Measurements from ENCODE around the gene MORN5. TPM values are rescaled to one million over a fixed set of nuclear protein-coding genes. Genes with fewer than 3 reads are reported as not detected.

Gene MORN5
- total and polyA plus RNA-seq, 9 of the 15 experiments (the other 6 are each of a cell fraction or from before 2014, with no cell fraction given): not detected

GRCh38 chr9:122164286-122164685, 4.6 kb downstream of the MORN5 start:
- ATAC-seq (no peak), DNase-seq (ENCODE audit: extremely low read depth in 1 of 4, low spot score in 3 of 4) (no peak), FAIRE-seq (no peak)
- H3K4me1 ChIP-seq (replicated peaks in 1 of 2; ENCODE audit: control insufficient read depth in 2 of 2, insufficient read depth in 2 of 2, low read length in 2 of 2): peaks cover 3 to 6% of the 10 kb centered on the region in 2 experiments; a peak in 3 of 5 replicates
- no peaks in the 10 kb centered on the region for H3K27me3 ChIP-seq (ENCODE audit: control insufficient read depth in 2 of 2, insufficient read depth in 2 of 2, low read length in 2 of 2)
- ChIA-PET POLR2A (interaction anchor here (1.1 kb wide), 1 partner anchor 16 kb away, joined by 3 read pairs; no protein-coding TSS in a partner anchor), CTCF (ENCODE audit: low intra/inter-chr PET ratio) (no interaction called here)
- H2AFZ ChIP-seq (ENCODE audit: low read depth, low read length): no peak overlapping the region
- no peak overlapping the region for H3K9ac ChIP-seq (ENCODE audit: insufficient read depth in 1 of 2, low read depth in 2 of 2, low read length in 2 of 2)
- peaks cover 4% of the 10 kb centered on the region; the same call in 1 of the 2 replicates for H3K9me3 ChIP-seq (replicated peaks; ENCODE audit: control insufficient read depth, insufficient read depth, low read depth, low read length)
- in situ Hi-C loops (cut with MboI) (no loop called here), intact Hi-C loops (cut with micrococcal nuclease) (no loop called here)
- H3K4me2 ChIP-seq (ENCODE audit: insufficient read depth, low read length): no peak overlapping the region
- H3K27ac ChIP-seq (ENCODE audit: extremely low read depth, low read depth, low read length): no peak overlapping the region
- peaks cover 4% of the 10 kb centered on the region for H3K79me2 ChIP-seq (ENCODE audit: control insufficient read depth, insufficient read depth, low read length)
- WGBS (ENCODE audit: insufficient coverage, low coverage, missing lambda C conversion rate): 0% methylated on average over 2 of the region's 2 CpGs
- no peaks in the 10 kb centered on the region for H4K20me1 ChIP-seq (replicated peaks; ENCODE audit: control insufficient read depth, insufficient read depth, low read length)
- TF ChIP-seq SMAD1 (IDR thresholded peaks at IDR 0.05; ENCODE audit: low read depth, low read length, partially characterized antibody) (no peak), ZNF124 (CRISPR knock-in tag; IDR thresholded peaks at IDR 0.05) (no peak), DACH1 (IDR thresholded peaks at IDR 0.05; ENCODE audit: partially characterized antibody) (no peak), RNF2 (IDR thresholded peaks at IDR 0.05) (no peak), HDAC2 (IDR thresholded peaks at IDR 0.05) (no peak), ZNF174 (CRISPR knock-in tag; IDR thresholded peaks at IDR 0.05) (no peak), ZNF282 (CRISPR knock-in tag; IDR thresholded peaks at IDR 0.05) (no peak), PRMT5 (CRISPR knock-in tag; IDR thresholded peaks at IDR 0.05) (no peak), SRSF7 (optimal IDR thresholded peaks at IDR 0.05; ENCODE audit: low read depth, low read length) (no peak), ZNF311 (CRISPR knock-in tag; IDR thresholded peaks at IDR 0.05) (no peak), YY1 (IDR thresholded peaks at IDR 0.05; ENCODE audit: borderline replicate concordance in 1 of 3, control insufficient read depth in 1 of 3, extremely low read depth in 1 of 3, insufficient read depth in 3 of 3, insufficient read length in 1 of 3, insufficient replicate concordance in 2 of 3, low read depth in 1 of 3, low read length in 2 of 3) (no peak)
- TF ChIP-seq, protein P1, sequence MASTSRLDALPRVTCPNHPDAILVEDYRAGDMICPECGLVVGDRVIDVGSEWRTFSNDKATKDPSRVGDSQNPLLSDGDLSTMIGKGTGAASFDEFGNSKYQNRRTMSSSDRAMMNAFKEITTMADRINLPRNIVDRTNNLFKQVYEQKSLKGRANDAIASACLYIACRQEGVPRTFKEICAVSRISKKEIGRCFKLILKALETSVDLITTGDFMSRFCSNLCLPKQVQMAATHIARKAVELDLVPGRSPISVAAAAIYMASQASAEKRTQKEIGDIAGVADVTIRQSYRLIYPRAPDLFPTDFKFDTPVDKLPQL (IDR thresholded peaks at IDR 0.05; ENCODE audit: extremely low read depth, insufficient read length): no peak
- no peaks in the 10 kb centered on the region for H3K9me1 ChIP-seq (ENCODE audit: control insufficient read depth, insufficient read depth, low read length)
- peaks cover 2% of the 10 kb centered on the region; the same call in 1 of the 3 replicates for H3K36me3 ChIP-seq (ENCODE audit: control insufficient read depth, insufficient read depth, low read length)
- BruUV-seq (replicated peaks): no TSS peak
- no peak overlapping the region for H3K4me3 ChIP-seq

Data from K562 (cell line).